Fibroblast of skin of scalp (primary cell): ENCODE measurements around the gene MACO1.
"Not testable (repeated sequence)": the region's sequence is repeated elsewhere in the genome, so short reads cannot be mapped to it uniquely, and the experiment has no call there.

Source experiments
- DNase-seq: peaks from one replicate; pipeline ENCODE4 v3.0.0-alpha.2; 2013

The MACO1 gene

DNA sequence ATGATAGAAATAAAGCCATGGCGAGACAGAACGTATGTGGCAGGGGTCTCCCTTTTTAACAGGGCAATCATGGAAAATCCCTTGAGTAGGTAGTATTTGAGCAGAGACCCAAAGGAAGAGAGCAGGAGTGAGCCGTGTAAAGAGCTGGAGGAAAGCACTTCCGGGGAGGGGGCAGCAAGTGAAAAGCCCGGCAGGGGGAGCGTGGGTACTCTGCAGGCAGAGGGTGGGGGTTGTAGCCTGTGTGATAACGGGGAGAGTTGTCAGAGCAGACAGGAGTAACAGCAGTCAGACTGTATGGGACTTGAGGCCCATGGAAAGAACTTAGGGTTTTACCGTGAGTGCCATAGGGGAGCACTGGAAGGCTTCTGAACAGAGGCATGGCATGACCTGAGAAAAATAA lies 61.6 kb downstream of the MACO1 start:
- DNase-seq: no peak

DNA sequence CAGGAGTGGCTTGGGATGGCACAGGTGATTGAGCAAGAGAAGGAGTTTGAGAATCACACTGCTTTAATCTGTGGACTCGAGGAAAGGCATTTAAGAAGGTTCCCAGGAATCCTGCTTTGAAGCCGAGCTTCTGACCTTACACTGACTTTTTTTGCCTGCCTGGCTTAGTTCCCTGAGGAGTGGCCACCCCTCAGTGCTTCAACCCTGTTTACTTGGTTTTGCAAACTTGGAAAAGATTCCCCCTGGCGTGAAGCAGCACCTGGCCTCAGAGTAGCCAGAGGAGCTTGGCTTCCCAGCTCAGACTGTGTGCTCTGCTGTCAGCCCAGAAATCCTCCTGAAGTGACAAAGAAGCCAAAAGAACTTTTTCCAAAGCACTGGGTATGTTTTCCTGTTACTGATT lies 64.3 kb downstream of the MACO1 start:
- no peak for DNase-seq

DNA sequence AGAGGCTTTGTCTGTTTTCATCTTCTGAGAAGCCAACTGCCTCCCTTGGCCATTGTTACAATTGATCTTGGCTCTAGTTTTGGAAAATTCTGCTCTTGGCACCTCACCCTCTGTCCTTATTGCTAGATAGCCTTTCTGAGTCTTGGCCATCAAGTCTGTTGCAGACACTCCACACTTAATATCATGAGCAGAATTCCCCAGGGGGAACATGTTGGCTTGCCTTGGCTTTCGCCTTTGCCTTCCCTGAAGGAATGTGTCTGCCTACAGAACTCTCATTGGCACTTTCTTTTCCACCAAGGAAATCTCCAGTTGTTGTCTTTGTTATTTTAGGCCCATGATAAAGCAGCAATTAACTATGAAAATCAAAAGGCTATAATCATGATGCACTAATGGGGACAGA lies 70.0 kb downstream of the MACO1 start:
- DNase-seq: peak; percentile 73

DNA sequence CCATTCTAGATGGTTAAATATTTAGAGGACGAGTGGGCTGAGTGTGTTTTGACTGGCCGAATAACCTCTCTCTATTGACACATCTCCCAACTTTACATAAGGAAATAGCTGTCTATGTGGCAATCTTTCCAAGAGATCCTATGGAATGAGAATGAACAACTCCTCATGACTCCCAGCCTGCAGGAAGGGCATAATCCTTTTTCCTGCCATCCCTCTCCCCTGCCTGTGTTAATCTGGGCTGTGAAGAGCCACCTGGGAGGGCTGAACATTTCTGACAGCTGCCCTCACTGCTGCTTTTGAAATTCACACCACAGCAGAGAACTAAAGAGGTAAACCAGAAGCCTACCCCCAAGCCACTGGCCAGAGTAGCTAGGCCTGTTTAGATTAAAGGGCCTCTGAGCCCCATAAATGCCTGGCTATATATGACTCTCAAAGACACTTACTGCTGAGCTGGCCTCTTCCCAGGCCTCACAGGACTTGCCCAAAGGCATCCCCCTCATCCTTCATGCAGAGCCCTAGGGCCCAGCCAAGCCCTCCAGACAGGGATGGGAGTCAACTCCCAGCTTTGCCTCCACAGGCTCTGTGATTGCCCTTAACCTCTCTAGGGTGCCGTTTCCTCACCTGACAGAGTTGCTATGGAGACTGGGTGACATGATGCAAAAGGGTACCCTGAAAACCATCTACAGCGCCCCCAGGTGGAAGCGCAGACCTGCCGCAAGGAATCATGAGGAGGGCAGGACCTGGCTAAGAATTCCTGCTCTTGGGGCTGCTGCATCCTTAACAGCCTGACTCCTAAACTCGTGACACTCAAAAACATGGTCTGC lies 70.8 kb downstream of the MACO1 start:
- DNase-seq: peak; percentile 91

DNA sequence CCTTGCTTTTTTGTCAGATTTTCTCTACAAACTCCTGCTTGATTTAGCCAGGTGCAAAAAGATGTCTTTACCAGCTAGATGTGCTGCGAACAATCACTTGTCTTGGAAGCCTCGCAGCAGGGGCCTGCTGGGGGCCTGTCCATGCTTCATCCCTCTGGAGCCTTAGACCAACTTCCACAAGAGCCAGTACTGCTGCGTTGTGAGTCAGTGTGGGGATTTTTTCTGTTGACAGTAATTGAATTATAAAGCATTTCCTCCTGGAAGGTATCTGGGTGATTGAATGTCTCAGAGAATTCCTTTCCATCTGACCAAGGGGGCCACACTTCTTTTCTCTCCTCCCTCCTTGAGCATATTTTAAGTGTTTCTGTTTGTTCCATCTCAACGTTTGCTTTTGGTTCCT lies 72.3 kb downstream of the MACO1 start:
- DNase-seq: peak; percentile 76

DNA sequence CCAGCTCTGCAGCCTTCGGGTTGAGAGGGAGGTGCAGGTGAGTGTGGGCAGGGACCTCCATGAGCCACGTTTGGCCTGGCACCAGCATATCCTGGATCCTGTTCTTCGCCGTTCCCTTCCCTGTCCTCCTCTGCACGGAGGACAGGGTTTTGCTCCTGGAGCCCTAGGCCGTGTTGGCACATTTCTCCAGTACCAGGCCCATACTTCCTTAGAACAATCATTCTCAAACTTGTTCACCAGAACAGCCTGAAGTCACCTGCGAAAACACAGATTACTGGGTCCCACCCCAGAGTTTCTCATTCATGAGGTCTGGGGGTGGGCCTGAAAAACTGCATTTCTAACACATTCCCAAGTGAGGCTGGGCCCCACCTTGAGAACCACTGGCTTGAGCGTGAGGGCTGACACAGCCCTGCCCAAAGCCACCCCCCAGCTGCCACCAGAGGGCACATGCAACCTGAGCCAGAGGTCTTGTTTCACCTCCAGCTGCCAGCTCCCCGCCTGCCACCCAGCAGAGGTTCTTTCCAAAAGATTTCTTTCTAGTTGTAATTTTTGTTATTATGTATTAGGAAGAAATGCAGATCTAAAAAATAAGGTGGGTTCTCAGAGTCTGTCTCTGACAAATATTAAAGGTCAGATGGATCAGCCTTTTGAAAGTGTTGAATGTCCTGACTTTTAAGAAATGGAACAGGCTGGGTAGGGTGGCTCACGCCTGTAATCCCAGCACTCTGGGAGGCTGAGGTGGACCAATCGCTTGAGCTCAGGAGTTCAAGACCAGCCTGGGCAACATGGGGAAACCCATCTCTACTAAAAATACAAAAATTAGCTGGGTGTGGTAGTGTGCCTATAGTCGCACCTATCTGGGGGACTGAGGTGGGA lies 73.1 kb downstream of the MACO1 start:
- peak; percentile 25 for DNase-seq

DNA sequence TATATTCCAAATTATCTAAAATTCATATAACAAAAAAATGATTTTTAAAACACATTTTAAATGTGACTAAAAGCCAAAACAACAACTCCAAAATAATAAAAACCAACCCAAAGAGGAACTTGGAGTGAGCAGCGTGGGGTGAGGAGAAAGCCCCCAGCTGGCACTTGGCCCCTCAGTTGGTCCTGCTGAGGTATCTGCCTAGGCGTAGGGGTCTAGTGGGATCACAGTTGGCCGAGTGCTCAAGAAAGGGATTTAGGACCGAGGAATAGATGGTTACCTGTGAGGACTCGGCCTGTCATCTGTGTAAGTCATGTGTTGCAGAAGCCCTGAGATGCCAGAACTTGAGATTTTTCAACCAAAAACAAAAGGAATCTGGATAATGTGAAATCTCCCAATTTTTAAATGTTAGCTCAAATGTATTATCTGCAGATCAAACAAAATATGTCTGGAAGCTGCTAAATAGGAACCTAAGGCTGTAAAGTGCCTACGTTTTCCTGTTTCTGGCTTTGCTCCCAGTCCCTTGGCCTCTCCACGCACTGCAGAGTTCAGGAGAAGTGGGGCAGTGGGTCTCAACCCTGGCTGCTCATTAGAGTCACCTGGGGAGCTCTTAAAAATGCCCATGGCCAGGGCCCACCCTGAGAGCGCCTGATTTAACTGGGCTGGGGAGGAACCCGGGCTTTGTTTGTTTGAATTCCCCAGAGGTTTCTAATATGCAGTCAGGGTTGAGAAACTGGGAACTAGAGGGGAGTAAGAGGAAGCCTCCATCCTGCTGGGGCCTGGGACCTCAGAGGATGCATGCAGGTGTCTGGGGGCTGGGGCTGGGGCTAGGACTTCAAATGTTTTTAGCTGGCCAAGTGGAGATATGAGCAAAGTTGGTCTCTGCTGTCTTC lies 74.3 kb downstream of the MACO1 start:
- peak; percentile 67 for DNase-seq

DNA sequence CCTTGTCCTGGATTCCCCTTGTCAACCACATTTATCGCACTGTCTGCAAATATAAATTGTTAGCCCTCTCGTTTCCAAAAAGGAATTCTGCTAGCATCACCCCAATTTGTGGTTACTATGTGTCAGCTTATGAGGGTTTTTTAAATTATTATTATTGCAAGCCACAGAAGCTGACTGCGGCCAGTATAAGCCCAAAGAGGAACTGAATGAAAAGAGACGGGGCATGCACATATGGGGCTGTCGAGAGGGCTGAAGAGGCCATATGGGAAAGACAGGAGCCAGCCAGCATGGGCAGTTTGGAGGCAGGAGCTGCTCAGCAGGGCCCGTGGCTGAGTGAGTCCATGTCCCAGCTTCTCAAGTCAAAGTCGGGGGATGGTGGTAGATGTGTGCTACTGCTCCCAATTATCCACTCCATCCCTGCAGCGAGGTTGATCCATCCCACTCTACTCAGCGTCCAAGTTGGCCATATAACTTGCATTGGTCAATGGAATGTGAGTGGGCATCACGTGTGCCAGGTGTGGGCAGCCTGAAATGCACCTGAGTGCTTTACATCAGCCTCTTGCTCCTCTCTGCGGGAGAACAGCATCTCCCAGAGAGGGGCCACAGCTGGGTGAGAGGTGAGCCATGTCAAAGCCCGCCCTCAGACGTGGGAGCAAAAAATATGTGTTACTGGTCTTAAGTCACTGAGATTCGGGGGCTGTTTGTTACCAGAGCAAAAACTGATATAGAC lies 75.1 kb downstream of the MACO1 start:
- peak; percentile 38 for DNase-seq

DNA sequence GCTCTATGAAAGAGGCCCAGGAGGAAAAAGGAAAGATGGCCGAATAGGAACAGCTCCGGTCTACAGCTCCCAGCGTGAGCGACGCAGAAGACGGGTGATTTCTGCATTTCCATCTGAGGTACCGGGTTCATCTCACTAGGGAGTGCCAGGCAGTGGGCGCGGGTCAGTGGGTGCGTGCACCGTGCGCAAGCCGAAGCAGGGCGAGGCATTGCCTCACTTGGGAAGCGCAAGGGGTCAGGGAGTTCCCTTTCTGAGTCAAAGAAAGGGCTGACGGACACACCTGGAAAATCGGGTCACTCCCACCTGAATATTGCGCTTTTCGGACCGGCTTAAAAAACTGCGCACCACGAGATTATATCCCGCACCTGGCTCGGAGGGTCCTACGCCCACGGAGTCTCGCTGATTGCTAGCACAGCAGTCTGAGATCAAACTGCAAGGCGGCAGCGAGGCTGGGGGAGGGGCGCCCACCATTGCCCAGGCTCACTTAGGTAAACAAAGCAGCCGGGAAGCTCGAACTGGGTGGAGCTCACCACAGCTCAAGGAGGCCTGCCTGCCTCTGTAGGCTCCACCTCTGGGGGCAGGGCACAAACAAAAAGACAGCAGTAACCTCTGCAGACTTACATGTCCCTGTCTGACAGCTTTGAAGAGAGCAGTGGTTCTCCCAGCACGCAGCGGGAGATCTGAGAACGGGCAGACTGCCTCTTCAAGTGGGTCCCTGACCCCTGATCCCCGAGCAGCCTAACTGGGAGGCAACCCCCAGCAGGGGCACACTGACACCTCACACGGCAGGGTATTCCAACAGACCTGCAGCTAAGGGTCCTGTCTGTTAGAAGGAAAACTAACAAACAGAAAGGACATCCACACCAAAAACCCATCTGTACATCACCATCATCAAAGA lies 76.1 kb downstream of the MACO1 start:
- not testable (repeated sequence) for DNase-seq

DNA sequence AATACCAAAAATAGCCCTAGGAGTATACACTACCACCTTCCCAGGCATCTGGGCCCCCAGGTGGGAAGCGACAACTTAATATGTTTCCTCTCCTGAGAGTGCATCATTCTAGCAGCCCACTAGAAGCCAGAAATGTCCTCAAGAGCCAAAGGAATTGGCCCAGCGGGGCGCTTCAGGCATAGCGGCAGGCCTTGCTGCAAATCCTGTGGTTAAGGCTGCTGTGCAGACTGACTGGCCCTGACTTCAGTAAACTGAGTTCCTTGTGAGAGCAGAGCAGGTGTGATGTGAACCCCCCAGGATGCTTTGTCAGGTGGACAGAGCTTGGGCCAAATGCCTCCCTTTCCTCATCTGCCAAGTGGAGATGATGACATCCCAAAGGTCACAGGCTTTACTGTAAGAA lies 83.0 kb downstream of the MACO1 start:
- no peak for DNase-seq

DNA sequence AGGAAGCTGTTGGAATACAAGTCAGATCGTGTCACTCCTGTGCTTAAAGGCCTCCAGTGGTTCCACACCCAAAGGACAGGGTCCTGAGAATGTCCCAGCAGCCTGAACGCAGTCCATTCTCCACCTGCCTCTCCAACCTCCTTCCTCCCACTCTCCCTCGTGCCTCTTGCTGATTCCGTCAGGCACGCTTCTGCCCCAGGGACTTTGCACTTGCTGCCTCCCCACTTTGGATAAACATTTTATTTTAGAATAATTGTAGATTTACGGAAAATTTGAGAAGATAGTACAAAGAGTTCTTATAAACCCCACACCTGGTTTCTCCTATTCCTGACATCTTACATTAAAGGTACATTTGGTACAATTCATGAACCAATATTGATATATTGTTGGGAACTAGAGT lies 84.3 kb downstream of the MACO1 start:
- DNase-seq: no peak

DNA sequence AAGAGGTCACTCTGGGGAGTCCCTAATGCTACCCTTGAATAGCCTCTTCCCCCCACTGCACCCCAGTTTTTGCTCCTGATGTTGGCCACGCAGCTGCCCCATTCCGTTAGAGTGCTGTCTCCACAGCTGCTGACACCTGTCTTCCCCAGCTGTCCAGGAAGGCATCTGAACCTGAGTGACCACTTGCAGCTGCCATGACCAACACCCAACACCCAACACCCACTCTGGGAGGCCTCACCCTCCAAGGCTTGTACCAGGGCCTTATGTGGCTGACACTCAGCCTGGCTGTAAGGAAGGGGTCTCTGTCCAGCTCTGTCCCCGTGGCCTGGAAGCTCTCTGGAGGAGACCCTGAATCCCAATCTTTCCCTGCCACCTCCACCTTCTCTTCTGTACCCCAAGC lies 86.0 kb downstream of the MACO1 start:
- no peak for DNase-seq

DNA sequence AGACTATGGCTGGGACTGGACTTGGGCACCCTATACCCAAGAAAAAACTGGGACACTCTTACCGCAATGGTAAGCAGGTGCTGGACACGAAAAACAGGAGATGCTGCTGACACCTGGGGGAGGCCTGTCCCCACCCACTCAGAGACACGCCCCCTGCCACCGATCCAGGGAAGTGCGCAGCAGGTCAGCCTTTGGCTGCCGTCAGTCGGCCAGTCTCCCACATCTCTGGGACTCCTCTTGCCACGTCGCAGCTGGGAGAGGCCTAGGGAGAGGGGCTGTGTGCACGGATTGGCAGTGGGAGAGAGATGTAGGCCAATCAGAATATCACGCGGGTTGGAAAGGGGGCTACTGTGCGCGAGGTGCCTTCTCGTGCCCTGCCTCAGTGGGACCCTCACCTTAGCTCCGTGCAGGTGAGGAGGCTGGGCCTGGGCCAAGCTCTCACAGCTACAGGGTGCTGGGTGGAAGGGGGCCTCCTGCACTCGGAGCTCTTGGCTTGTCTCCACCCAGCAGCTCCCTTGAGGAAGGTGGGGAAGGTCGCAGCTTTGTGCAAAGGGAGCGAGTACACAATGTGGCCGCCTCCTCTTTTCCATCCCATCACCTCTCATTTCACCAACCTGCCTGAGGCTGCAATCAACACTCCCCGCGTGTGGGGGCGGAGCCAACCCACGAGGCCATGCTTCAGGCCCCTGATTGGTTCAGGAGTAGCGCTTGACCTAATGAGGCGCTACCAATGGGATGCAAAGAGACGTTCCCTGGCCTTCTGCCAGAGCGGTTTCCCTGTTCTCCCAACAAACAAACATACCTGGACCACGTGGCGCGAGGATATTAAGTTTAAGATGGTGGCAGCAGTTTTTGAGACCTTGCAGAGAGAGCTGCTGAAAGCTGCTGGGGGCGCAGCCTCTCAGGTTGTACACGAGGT lies 87.0 kb downstream of the MACO1 start:
- DNase-seq: no peak

DNA sequence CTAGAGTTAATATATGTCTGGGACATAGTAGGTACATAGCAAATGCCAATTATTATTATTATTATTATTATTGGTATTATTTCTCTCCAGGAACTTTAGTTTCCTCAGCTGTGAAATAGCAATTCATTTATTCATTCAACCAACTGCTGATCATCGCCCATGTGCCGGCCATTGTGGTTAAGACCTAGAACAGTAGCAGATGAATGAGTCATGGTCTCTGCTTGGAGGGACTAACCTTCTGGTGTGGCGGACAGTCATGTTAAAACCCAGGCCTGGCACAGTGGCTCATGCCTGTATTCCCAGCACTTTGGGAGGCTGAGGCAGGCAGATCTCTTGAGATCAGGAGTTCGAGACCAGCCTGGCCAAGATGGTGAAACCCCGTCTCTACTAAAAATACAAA lies 88.9 kb downstream of the MACO1 start:
- peak; percentile 77 for DNase-seq

DNA sequence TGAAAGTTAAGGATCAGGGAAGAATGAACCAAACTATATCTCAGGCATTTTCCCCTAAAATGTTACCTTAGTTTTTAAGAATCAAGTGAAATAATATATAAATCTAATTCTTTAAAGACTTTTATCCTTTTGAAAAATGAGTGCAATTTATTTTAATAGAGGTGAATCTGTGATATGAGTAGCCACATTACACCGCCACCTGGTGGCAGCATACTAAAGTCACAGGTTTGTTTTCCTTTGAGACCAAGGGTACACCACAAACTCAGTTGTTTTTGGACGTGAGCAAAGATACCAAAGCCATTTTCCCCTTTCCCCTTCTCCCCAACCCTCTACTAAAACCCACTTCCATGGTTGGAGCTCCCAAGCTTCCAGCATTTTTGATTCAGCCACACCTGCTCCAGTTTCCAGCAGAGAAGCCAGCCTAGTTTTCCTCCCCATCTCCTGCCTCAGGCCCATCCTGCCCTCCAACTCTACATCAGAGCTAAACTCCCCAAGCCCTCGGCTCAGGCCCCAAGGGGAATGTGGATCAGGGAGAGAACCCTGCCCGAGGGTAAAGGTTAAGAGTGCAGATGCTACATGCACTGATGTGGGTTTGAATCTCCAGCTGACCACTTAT lies 89.9 kb downstream of the MACO1 start:
- peak; percentile 59 for DNase-seq

DNA sequence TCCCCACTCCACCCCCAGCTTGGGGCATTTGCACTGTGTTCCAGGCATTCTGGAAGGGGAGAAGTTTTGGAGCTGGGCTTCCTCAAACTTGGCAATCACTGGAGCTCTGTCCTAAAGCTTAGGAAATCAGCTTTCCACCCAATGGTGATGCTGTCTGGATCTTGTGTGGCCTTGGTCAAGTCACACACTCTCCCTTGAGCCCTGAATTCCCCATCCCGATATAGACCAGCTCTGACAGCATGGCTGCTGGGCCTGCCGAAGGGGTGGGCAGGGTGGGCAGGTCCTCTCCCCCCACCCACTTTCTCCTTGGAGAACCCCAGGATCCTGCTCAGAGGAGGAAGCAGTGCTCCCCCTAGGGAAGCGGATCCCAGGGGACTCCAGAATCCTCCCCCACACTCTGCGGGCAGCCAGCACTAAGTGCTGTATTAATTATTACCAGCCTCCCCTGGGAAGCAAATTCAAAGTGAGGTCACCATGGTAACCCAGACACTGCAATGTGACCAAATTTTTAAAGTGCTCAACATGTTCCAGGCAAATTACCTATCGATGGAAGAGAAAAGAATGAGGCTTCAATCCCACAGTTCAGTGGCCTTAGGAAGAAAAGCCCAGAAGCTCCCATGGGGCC lies 91.4 kb downstream of the MACO1 start:
- DNase-seq: peak; percentile 29

DNA sequence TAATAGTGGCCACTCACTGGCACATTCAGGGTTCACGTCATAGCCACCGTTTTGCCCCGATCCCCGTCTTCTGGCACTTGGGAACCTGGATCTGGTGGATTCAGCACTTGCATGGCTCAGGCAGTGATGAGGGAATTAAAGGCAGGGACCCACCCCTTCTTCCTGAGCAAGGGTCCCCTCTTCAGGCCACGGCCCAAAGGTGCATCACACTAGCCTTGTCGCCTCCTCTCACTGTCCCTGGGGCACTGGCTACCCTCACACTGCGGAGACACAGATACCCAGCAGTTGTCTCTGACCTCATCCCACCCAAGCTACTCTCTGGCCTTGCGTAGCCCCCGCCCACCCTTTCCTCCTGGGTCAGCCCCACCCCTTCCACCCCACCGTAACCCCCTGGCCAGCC lies 92.8 kb downstream of the MACO1 start:
- peak; percentile 41 for DNase-seq

DNA sequence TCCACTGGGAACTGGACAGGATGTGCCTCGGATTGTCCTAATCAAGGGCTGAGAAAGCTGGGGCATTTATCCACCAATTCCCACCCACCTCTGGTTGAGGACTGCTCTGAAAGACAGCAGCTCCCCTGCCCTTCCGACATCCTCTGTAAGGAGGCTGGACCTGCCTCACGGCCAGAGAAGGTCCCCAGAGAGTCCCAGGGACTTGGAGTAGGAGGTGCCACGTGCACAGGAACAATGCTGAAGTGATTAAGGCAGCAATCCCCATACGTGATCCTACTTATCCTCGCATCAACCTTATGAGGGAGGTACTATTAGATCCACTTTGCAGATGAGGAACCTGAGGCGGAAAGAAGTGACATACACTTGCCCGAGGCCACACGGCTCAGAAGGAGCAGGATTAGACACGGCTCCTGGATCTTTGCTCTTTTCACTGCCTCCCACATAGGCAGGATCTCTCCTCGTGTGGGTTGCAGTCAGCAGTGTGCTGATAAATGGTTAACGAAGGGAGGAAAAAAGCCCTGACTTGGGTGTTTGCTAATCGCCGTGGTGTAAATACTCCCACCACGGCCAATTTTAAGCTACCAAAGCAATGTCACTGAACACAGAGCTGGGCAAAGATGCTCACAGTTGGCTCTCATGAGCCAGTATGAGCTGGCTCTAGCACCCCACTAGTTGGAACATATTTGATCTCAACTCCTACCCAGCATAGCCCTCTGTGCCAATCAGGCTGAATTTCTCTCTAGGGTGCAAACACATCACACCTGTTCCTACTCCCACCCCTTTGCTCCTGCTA lies 94.1 kb downstream of the MACO1 start:
- DNase-seq: no peak
